Heart left ventricle (tissue), 16 donors: ENCODE data around the gene KRTAP4-5. TPM values are rescaled to one million over a fixed set of nuclear protein-coding genes. Genes with fewer than 3 reads are reported as not detected.
"Not testable (repeated sequence)": the region's sequence is repeated elsewhere in the genome, so short reads cannot be mapped to it uniquely, and the experiment has no call there.

Experiments used
- ATAC-seq, 4 donors: fragments of 200-7000 bp; cut with Tn5 transposase; one replicate each; pipeline ENCODE4 v1.9.1; 2020 to 2022; ENCODE audit warnings: moderate library complexity in 4 of 4, mild to moderate bottlenecking in 3 of 4, moderate number of reproducible peaks in 1 of 4
- DNase-seq, 5 donors: peaks; one replicate each; pipeline ENCODE4 v3.0.0-alpha.2; 2020
- H3K27ac ChIP-seq, 12 donors: fragments of 200-600 bp; sonication (generic) in 4 of 12; one replicate each; pipeline versions ENCODE4 v1.5.0 to v1.8.0; 2016 to 2022; ENCODE audit warnings: mild to moderate bottlenecking in 2 of 12
- H3K27me3 ChIP-seq, 9 donors: fragments of 200-600 bp; sonication (generic) in 2 of 9; one replicate each; pipeline versions ENCODE4 v1.5.1 to v1.8.0; 2016 to 2022; ENCODE audit warnings: mild to moderate bottlenecking in 3 of 9
- H3K36me3 ChIP-seq, 9 donors: fragments of 200-600 bp; sonication (generic) in 2 of 9; one replicate each; pipeline versions ENCODE4 v1.5.0 to v1.8.0; 2018 to 2022; ENCODE audit warnings: mild to moderate bottlenecking in 2 of 9
- H3K4me1 ChIP-seq, 12 donors: fragments of 200-600 bp; sonication (generic) in 4 of 12; one replicate each; pipeline versions ENCODE4 v1.5.0 to v1.8.0; 2016 to 2022; ENCODE audit warnings: mild to moderate bottlenecking in 3 of 12
- H3K4me3 ChIP-seq, 12 donors: fragments of 200-600 bp; sonication (generic) in 4 of 12; one replicate each; pipeline versions ENCODE4 v1.5.0 to v1.8.0; 2017 to 2022; ENCODE audit warnings: mild to moderate bottlenecking in 9 of 12, moderate library complexity in 4 of 12
- H3K9me3 ChIP-seq, 12 donors: fragments of 200-600 bp; sonication (generic) in 4 of 12; one replicate each; pipeline versions ENCODE4 v1.5.0 to v1.8.0; 2016 to 2022; ENCODE audit warnings: mild to moderate bottlenecking in 1 of 12
- POLR2A ChIP-seq, 2 donors: fragments of 450-650 bp; IDR thresholded peaks; one replicate each; pipeline ENCODE4 v1.6.1; 2017; ENCODE audit warnings: antibody characterized with exemption in 2 of 2, mild to moderate bottlenecking in 2 of 2, moderate library complexity in 2 of 2
- WGBS, 4 donors: extraction: QIAGEN DNeasy Blood & Tissue Kit in 2 of 4; methylation state at CpG; one replicate each; pipeline versions ENCODE4 v1.1.5 to v1.1.7; 2013 to 2018; 5-methylcytosine and 5-hydroxymethylcytosine counted together
- intact Hi-C, 10 donors: fragments of 100-400 bp; cut with DNase I; formaldehyde crosslinking; loops; one replicate each; pipeline versions ENCODE4 v1.11.1 to v1.14.2; 2022
- long read RNA-seq, 3 donors: library from polyadenylated mRNA; unstranded; transcript quantifications; one replicate each; pipeline ENCODE4 v2.0.0, GENCODE V29; 2020 to 2021
- polyA plus RNA-seq, 2 donors: library from polyadenylated mRNA; stranded (reverse); fragments of 200-250 nt; gene quantifications; one replicate each; pipeline ENCODE4 v1.2.3, GENCODE V29; 2013
- total RNA-seq, 9 donors: library from RNA; depleted of rRNA in 2 of 9; stranded (reverse); fragments of >200 nt in 2 of 9; fragmentation: NEBNext Ultra II Directional in 3 of 9; extraction: Animal tissue kit (Norgen Biotek cat#: 25700) in 3 of 9; gene quantifications; one replicate each; pipeline versions ENCODE4 v1.1.0 to v1.2.4, GENCODE V29; 2016 to 2023
- TF ChIP-seq, protein P1 (sequence below), 12 donors: fragments of 200-600 bp; sonication (generic) in 4 of 12; IDR thresholded peaks; one replicate each; pipeline versions ENCODE4 v1.5.0 to v1.8.0; 2018 to 2022; ENCODE audit warnings: antibody characterized with exemption in 12 of 12, mild to moderate bottlenecking in 5 of 12
- donor health status: ischemic (EF 13 %, LVEDD 7.1; RV severe dilation, severe dysfunction).
- donor health status: healthy with polysubstance abuse.
- donor health status: DM: no; HTN: yes; CAD: no.
- donor health status: DM: no; HTN: no; CAD: no.
- donor health status: ischemic (EF 25% LVEDD 6.9; RV normal size, moderate dysfunction).
- donor health status: ischemic (EF 25% LVEDD 5.7; RV mildly dilated, moderate dysfunction).
- donor health status: healthy.
- donor health status: DM: yes; HTN: yes; CAD: no.
- donor health status: ischemic (EF 35%, LVEDD 5.7; RV mildly dilated, moderate dysfunction).
- donor health status: nonischemic (EF 11% LVEDD 7.7; RV severe dilation, severe dysfunction).
- donor health status: DM: yes; HTN: yes; CAD: no.
- donor health status: PGD.
- donor health status: ischemic (EF 29% LVEDD 5.4; RV normal size, mild dysfunction).
- donor health status: nonischemic (EF 23%, LVEDD 6.1; RV moderate dilation, normal function).

The KRTAP4-5 gene
- not detected for total RNA-seq
- not detected for polyA plus RNA-seq
- long read RNA-seq, donor 1 = 0 reads
- long read RNA-seq, donor 2 = 0 reads
- long read RNA-seq, donor 3 = 0 reads

GRCh38 chr17:41149652-41149985 lies at the start of gene KRTAP4-5:
TSS of gene KRTAP4-5 (minus strand) at chr17:41149825. CDS start at chr17:41149767, 58 bp downstream.
- 0 to 59% (median 45%) methylated on average over 1 to 2 of the region's 2 CpGs for WGBS, 4 donors
- no peaks in the 10 kb centered on the region for H3K36me3 ChIP-seq
- DNase-seq = no peak
- H3K4me3 ChIP-seq = no peak within 1 kb of the TSS
- no peak for ATAC-seq
- TF ChIP-seq POLR2A (IDR thresholded peaks at IDR 0.05) = no peak
- TF ChIP-seq, protein P1, sequence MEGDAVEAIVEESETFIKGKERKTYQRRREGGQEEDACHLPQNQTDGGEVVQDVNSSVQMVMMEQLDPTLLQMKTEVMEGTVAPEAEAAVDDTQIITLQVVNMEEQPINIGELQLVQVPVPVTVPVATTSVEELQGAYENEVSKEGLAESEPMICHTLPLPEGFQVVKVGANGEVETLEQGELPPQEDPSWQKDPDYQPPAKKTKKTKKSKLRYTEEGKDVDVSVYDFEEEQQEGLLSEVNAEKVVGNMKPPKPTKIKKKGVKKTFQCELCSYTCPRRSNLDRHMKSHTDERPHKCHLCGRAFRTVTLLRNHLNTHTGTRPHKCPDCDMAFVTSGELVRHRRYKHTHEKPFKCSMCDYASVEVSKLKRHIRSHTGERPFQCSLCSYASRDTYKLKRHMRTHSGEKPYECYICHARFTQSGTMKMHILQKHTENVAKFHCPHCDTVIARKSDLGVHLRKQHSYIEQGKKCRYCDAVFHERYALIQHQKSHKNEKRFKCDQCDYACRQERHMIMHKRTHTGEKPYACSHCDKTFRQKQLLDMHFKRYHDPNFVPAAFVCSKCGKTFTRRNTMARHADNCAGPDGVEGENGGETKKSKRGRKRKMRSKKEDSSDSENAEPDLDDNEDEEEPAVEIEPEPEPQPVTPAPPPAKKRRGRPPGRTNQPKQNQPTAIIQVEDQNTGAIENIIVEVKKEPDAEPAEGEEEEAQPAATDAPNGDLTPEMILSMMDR (IDR thresholded peaks at IDR 0.05) = no peak
- H3K4me1 ChIP-seq = no peaks in the 10 kb centered on the region
- no peak within 1 kb of the TSS for H3K27ac ChIP-seq
- intact Hi-C loops = no loop called here
- H3K27me3 ChIP-seq = peaks cover 0 to 28% (median 0%) of the 10 kb centered on the region in 9 donors
- H3K9me3 ChIP-seq = peaks cover 0 to 3% (median 0%) of the 10 kb centered on the region in 12 donors

DNA sequence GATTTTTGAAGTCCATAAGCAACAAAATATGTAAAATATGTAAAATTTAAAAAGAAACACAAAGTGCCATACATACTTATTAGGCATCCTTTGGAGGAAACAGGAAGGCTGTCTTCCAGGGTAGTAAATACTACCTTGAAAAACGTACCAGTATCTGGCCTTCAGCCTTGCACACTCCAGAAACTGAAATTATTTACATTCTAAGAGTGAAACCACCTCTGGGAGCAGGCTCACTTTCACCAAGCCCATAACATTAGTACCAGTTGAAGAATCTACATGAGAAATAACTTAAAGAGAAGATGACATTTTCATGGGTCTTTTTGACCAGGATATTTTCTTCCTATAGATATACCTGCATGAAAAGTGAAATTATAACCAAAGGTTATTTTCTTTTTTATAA lies 46.4 kb upstream of the KRTAP4-5 start:
- ATAC-seq (no peak), DNase-seq (no peak)
- Histone ChIP-seq H3K4me1 (no peaks in the 10 kb centered on the region), H3K4me3 (no peak overlapping the region), H3K27ac (no peak overlapping the region), H3K36me3 (no peaks in the 10 kb centered on the region), H3K27me3 (peaks cover 0 to 9% (median 0%) of the 10 kb centered on the region in 9 donors), H3K9me3 (peaks cover 0 to 12% (median 0%) of the 10 kb centered on the region in 12 donors)
- 39 to 44% (median 42%) methylated on average over 1 of the region's 1 CpG for WGBS, 4 donors
- intact Hi-C loops = no loop called here
- TF ChIP-seq, protein P1 (IDR thresholded peaks at IDR 0.05) = no peak
- TF ChIP-seq POLR2A (IDR thresholded peaks at IDR 0.05) = no peak

GRCh38 chr17:41190328-41190727 lies 40.7 kb upstream of the KRTAP4-5 start:
- Histone ChIP-seq H3K27ac (no peak overlapping the region), H3K4me3 (no peak overlapping the region), H3K9me3 (peaks cover 0 to 5% (median 0%) of the 10 kb centered on the region in 12 donors), H3K36me3 (no peaks in the 10 kb centered on the region), H3K27me3 (peaks cover 0 to 23% (median 0%) of the 10 kb centered on the region in 9 donors), H3K4me1 (no peaks in the 10 kb centered on the region)
- intact Hi-C loops = no loop called here
- TF ChIP-seq, protein P1 (IDR thresholded peaks at IDR 0.05) = no peak
- TF ChIP-seq POLR2A (IDR thresholded peaks at IDR 0.05) = no peak
- ATAC-seq (no peak), DNase-seq (no peak)
- WGBS, 4 donors = 76 to 90% (median 84%) methylated on average over 3 of the region's 3 CpGs

DNA sequence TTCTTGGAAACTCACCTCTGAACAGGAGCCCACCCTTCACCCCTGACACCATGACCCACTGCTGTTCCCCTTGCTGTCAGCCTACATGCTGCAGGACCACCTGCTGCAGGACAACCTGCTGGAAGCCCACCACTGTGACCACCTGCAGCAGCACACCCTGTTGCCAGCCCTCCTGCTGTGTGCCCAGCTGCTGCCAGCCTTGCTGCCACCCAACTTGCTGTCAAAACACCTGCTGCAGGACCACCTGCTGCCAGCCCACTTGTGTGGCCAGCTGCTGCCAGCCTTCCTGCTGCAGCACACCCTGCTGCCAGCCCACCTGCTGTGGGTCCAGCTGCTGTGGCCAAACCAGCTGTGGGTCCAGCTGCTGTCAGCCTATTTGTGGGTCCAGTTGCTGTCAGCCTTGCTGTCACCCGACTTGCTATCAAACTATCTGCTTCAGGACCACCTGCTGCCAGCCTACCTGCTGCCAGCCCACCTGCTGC lies 40.3 kb upstream of the KRTAP4-5 start, which contains the start of gene KRTAP9-1:
Gene KRTAP9-1 (plus strand): TSS at position 51 of the 482 bp plus-strand sequence. CDS start 0 bp downstream, at position 51.
- not testable (repeated sequence) for H3K9me3 ChIP-seq
- WGBS, 4 donors = 50 to 75% (median 62%) methylated on average over 1 of the region's 1 CpG
- H3K27me3 ChIP-seq = peaks cover 0 to 23% (median 0%) of the 10 kb centered on the region in 9 donors

GRCh38 chr17:41186872-41187271 lies 37.2 kb upstream of the KRTAP4-5 start:
- Histone ChIP-seq H3K36me3 (no peaks in the 10 kb centered on the region), H3K4me1 (no peaks in the 10 kb centered on the region), H3K9me3 (peaks cover 0 to 7% (median 0%) of the 10 kb centered on the region in 12 donors), H3K4me3 (no peak overlapping the region), H3K27ac (no peak overlapping the region), H3K27me3 (peaks cover 0 to 26% (median 0%) of the 10 kb centered on the region in 9 donors)
- WGBS, 4 donors = 75 to 95% (median 83%) methylated on average over 2 of the region's 2 CpGs
- ATAC-seq = no peak
- no peak for TF ChIP-seq POLR2A (IDR thresholded peaks at IDR 0.05)
- TF ChIP-seq, protein P1 (IDR thresholded peaks at IDR 0.05) = no peak
- DNase-seq = no peak
- intact Hi-C loops = no loop called here

More for the DNA sequence above, 40.3 kb upstream of the KRTAP4-5 start, which contains the start of gene KRTAP9-1:
- intact Hi-C loops, H3K36me3 ChIP-seq, H3K27ac ChIP-seq, DNase-seq, H3K4me1 ChIP-seq, H3K4me3 ChIP-seq, ATAC-seq: not testable (repeated sequence)
